SK-N-MC (cell line): ENCODE results near the gene ROS1.

Experiments used
- EZH2 ChIP-seq: fragments of 200-600 bp; sonication (generic); IDR thresholded peaks from one replicate; pipeline ENCODE4 v1.6.1; 2017; ENCODE audit warnings: antibody characterized with exemption
- POLR2AphosphoS5 ChIP-seq: IDR thresholded peaks from 2 replicates; pipeline ENCODE4 v1.6.1; 2012; ENCODE audit warnings: mild to moderate bottlenecking, low read depth, low read length, borderline replicate concordance

DNA sequence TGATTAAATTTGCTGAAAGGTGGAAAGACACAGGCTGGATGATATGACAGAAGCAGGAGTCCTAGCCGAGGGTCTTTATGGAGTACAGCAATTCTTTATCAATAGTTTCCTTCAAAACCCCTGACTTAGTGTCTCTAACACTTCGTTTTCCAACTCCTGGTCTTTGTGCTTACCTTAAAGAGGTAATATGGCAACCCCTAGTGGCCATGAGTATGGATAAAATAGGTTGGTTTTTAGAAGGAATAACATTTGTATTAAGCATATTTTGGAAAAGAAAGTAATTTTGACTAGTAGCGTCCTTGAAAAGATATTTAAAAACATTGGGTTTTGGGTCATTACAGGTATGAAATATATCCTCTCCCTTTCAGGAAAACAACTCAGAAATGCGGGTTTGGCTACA is 108.5 kb downstream of the ROS1 start:
- TF ChIP-seq POLR2AphosphoS5 (no peak), EZH2 (no peak)
